Chondrocyte (in vitro differentiated cells): ENCODE measurements around the gene BPI. TPM values are rescaled to one million over a fixed set of nuclear protein-coding genes. Genes with fewer than 3 reads are reported as not detected.

Experiments
- DNase-seq: peaks from one replicate; pipeline ENCODE4 v3.0.0; 2021; ENCODE audit warnings: mixed read lengths, low spot score
- H3K27ac Mint-ChIP-seq: one replicate; pipeline ENCODE4 v1.8.0; 2021; ENCODE audit warnings: mild to moderate bottlenecking, moderate library complexity, mixed read lengths; ENCODE audit not compliant: unreplicated experiment
- H3K27me3 Mint-ChIP-seq: 2 replicates; pipeline ENCODE4 v1.8.0; 2021; ENCODE audit warnings: low read depth, mixed read lengths
- H3K36me3 Mint-ChIP-seq: 2 replicates; pipeline ENCODE4 v1.8.0; 2021; ENCODE audit warnings: low read depth, mixed read lengths
- H3K4me1 Mint-ChIP-seq: 2 replicates; pipeline ENCODE4 v1.8.0; 2021; ENCODE audit warnings: low read depth, mild to moderate bottlenecking, mixed read lengths
- H3K4me3 Mint-ChIP-seq: one replicate; pipeline ENCODE4 v1.8.0; 2021; ENCODE audit warnings: mild to moderate bottlenecking, moderate library complexity, mixed read lengths; ENCODE audit not compliant: unreplicated experiment
- H3K9me3 Mint-ChIP-seq: 2 replicates; pipeline ENCODE4 v1.8.0; 2021; ENCODE audit warnings: low read depth, mixed read lengths
- total RNA-seq: library from RNA; stranded (reverse); gene quantifications from 3 replicates; pipeline ENCODE4 v1.2.1, GENCODE V29; 2021
- TF ChIP-seq, protein P1 (sequence below): fragments of 200-600 bp; sonication (generic); IDR thresholded peaks from 2 replicates; pipeline ENCODE4 v1.5.0; 2021; ENCODE audit warnings: antibody characterized with exemption, mild to moderate bottlenecking, moderate library complexity

The BPI gene
- total RNA-seq, 1 donor from 2014 or later, result 0.55 TPM

DNA sequence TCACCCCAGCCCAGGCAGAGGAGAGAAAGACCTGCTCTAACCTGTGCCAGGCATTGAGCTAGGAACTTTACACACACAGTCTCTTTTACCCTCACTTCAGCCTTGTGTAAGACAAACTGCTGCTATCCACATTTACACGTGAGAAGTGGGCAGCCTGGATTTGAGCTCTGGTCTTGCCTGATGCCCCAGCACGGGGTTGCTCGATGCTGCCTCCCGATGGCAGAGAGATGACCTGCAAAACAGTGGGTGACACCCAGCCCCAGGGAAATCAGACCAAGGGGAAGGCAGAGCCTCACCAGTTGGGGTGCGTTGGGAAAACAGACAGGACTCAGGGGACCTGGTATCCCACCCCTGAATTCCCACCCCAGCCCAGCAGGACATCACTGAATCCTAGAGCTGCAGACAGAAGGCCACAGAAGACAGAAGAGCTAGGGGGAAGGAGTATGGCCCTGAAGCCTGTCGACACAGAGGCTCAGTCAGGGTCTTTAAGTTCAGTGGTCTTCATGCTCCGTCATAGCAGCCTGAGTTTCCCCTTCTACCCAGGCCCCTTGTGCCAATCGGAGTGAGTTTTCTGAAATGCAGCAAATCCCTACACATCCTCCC is 990 bp downstream of the BPI start:
- H3K27me3 Mint-ChIP-seq, result peaks cover 5% of the 10 kb centered on the region
- peaks cover 15% of the 10 kb centered on the region for H3K4me1 Mint-ChIP-seq
- peaks cover 2% of the 10 kb centered on the region for H3K9me3 Mint-ChIP-seq
- DNase-seq, result no peak
- H3K27ac Mint-ChIP-seq, result no peak overlapping the region
- H3K4me3 Mint-ChIP-seq, result no peak overlapping the region
- TF ChIP-seq, protein P1, sequence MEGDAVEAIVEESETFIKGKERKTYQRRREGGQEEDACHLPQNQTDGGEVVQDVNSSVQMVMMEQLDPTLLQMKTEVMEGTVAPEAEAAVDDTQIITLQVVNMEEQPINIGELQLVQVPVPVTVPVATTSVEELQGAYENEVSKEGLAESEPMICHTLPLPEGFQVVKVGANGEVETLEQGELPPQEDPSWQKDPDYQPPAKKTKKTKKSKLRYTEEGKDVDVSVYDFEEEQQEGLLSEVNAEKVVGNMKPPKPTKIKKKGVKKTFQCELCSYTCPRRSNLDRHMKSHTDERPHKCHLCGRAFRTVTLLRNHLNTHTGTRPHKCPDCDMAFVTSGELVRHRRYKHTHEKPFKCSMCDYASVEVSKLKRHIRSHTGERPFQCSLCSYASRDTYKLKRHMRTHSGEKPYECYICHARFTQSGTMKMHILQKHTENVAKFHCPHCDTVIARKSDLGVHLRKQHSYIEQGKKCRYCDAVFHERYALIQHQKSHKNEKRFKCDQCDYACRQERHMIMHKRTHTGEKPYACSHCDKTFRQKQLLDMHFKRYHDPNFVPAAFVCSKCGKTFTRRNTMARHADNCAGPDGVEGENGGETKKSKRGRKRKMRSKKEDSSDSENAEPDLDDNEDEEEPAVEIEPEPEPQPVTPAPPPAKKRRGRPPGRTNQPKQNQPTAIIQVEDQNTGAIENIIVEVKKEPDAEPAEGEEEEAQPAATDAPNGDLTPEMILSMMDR, result peak; percentile 74
- H3K36me3 Mint-ChIP-seq, result no peaks in the 10 kb centered on the region

DNA sequence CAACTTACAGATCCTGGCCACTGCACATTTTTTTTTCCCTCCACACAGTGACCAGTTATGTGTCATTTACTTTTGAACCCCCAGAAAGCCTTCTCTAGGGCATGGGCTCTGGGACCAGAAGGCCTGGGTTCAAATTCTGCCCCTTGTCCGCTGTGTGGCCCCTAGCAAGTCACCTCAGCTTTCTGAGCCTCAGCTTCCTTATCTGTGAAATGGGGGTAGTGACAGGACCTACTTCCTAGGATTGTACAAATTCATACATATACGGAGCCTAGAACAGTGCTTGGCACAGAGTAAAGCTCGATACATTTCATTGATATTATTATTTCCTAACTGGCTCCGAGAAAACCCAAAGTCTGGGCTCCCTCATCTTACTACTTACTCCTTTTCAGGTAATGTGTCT is 1.6 kb downstream of the BPI start:
- no peak for DNase-seq
- Mint-ChIP-seq H3K36me3 (no peaks in the 10 kb centered on the region), H3K4me3 (no peak overlapping the region), H3K27me3 (peaks cover 5% of the 10 kb centered on the region), H3K27ac (no peak overlapping the region), H3K4me1 (peaks cover 15% of the 10 kb centered on the region), H3K9me3 (peaks cover 2% of the 10 kb centered on the region)
- TF ChIP-seq, protein P1, result no peak

DNA sequence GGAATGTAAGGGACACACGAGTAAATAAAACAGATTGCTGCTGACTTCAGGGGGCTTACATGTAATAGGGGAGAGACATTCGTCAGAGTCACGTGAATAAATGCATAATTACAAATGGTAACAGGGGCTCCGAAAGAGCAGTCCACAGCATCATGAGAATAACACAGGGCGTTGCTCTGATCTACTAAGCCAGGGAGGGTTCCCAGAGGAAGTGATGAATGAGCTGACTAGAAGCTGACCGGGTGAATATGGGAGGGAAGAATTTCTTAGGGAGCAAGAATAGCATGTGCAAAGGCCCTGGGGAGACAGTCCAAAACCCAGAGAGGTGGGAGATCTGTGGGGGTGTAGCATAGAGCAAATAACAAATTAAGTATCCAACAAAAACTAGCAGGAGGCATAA is 2.4 kb downstream of the BPI start:
- no peaks in the 10 kb centered on the region for H3K36me3 Mint-ChIP-seq
- H3K27me3 Mint-ChIP-seq, result peaks cover 4% of the 10 kb centered on the region
- no peak for DNase-seq
- TF ChIP-seq, protein P1, result no peak
- H3K4me1 Mint-ChIP-seq, result peaks cover 15% of the 10 kb centered on the region
- H3K9me3 Mint-ChIP-seq, result peaks cover 2% of the 10 kb centered on the region
- H3K4me3 Mint-ChIP-seq, result no peak overlapping the region
- H3K27ac Mint-ChIP-seq, result no peak overlapping the region

DNA sequence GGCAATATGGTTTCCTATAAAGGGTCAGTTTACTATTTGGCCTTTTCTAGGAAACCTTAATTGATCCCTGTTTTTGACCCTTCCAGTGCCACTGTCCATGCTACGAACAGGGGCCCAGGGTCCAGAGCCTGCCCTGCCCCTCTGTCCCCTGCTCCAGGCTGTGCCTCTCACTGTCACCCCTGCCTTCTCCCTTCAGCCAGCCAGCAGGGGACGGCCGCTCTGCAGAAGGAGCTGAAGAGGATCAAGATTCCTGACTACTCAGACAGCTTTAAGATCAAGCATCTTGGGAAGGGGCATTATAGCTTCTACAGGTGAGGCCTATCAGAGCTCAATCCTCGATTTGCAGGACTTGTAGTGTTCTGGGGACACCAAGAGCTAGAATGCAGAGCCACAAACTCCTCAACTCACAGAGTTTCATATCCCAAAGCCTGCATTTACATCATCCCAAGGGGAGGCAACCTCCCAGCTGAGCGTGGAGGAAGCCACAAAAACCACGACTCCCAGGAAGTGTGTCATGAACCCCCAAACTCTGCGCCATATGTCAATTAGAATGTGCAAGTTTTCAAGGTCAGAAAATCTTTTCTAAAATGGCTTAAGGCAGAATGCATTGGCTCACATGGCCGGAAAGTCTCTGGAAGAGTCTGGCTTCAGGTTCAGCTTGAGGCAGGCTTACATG is 3.6 kb downstream of the BPI start:
- no peak for DNase-seq
- peaks cover 2% of the 10 kb centered on the region for H3K9me3 Mint-ChIP-seq
- peaks cover 6% of the 10 kb centered on the region for H3K27me3 Mint-ChIP-seq
- H3K36me3 Mint-ChIP-seq, result no peaks in the 10 kb centered on the region
- peaks cover 13% of the 10 kb centered on the region for H3K4me1 Mint-ChIP-seq
- no peak overlapping the region for H3K4me3 Mint-ChIP-seq
- TF ChIP-seq, protein P1, result no peak
- no peak overlapping the region for H3K27ac Mint-ChIP-seq

DNA sequence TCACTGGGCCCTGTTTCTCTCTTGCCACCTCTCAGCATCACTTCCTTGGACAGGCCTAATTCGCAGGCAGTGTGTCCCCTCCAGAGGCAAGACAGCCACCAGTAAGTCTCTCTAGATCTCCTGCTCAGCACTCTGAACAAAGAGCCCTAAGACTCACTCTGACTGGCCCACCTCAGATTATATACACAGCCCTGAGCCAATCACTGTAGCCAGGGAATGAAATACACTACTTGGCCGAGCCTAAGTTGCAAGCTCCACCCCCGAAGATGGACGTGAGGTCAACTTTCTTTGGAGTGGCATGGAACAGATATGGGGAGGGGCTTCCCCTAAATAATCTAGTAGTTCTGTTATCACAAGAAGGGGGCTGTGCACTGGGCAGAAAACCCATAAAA is 4.1 kb downstream of the BPI start:
- peaks cover 2% of the 10 kb centered on the region for H3K9me3 Mint-ChIP-seq
- TF ChIP-seq, protein P1, result no peak
- H3K4me3 Mint-ChIP-seq, result no peak overlapping the region
- DNase-seq, result no peak
- H3K27me3 Mint-ChIP-seq, result peaks cover 6% of the 10 kb centered on the region
- H3K36me3 Mint-ChIP-seq, result no peaks in the 10 kb centered on the region
- H3K27ac Mint-ChIP-seq, result no peak overlapping the region
- peaks cover 8% of the 10 kb centered on the region for H3K4me1 Mint-ChIP-seq
